ENCODE results near the gene ZC2HC1C.

ZC2HC1C gene

DNA sequence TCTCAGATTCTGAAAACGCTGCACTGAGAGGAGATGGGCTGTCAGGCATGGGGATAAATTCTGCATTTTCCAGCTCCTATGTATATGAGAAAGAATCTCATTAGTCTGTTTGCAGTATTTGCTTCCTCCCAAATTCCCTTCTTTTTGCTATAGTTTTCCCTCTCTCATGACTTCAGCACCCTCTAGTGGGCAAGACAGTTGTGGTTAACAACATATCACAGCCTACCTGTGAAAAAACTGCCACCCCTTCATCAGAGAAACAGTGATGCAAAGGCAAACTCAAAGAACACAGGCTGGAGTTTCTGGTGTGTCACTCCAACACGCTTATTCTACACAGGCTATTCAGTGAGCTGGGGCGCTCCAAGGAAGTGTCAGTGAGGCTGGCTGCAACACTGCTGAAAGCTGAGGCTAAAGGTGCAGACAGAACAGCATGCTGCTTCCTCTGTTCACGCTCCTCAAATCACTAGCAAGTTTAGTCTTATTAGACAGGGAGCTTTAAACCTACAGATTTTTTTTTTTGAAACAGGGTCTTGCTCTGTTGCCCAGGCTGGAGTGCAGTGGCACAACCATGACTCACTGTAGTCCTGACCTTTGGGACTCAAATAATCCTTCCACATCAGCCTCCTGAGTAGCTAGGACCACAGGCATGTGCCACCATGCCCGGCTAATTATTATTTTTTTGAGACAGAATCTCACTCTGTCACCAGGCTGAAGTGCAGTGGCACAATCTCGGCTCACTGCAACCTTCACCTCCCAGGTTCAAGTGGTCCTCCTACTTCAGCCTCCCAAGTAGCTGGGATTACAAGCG is 19.3 kb downstream of the ZC2HC1C start:
- peak overlapping the region in 1 of 5 donors; percentile 19 for H3K9ac ChIP-seq (ENCODE audit: low read length in 5 of 5)

DNA sequence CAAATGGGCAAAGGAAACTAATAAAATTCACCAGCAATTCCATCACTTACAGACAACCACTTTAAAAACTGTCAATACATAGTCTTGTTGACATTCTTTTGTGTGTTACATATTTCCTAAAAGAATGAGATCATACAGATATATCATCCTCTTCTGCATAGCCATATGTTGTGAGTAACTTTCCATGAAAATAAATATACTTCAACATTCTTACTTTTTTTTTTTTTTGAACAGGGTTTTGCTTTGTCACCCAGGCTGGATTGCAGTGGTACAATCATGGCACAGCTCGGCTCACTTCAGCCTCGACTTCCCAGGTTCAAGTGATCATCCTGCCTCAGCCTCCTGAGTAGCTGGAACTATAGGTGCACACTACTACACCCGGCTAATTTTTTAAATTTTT is 20.9 kb downstream of the ZC2HC1C start:
- no peaks in the 10 kb centered on the region for H3K4me1 ChIP-seq (ENCODE audit: control insufficient read depth in 5 of 5, insufficient read depth in 5 of 5, low read length in 5 of 5)
- H3K4me3 ChIP-seq (ENCODE audit: low read depth in 1 of 5, low read length in 5 of 5), result no peak overlapping the region
- no peak overlapping the region for H3K27ac ChIP-seq (ENCODE audit: low read depth, low read length)
- H3K36me3 ChIP-seq (ENCODE audit: control insufficient read depth in 5 of 5, insufficient read depth in 5 of 5, low read length in 5 of 5), result peaks cover 31 to 77% (median 66%) of the 10 kb centered on the region in 5 donors
- H3K9me3 ChIP-seq (ENCODE audit: control insufficient read depth in 5 of 5, low read length in 5 of 5), result no peaks in the 10 kb centered on the region
- no peaks in the 10 kb centered on the region for H3K27me3 ChIP-seq (ENCODE audit: control insufficient read depth in 5 of 5, insufficient read depth in 4 of 5, low read length in 5 of 5)
- H3K9ac ChIP-seq (ENCODE audit: low read length in 5 of 5), result no peak overlapping the region

More for the DNA sequence above, 19.3 kb downstream of the ZC2HC1C start:
- no peaks in the 10 kb centered on the region for H3K4me1 ChIP-seq (ENCODE audit: control insufficient read depth in 5 of 5, insufficient read depth in 5 of 5, low read length in 5 of 5)
- H3K9me3 ChIP-seq (ENCODE audit: control insufficient read depth in 5 of 5, low read length in 5 of 5), result no peaks in the 10 kb centered on the region
- H3K4me3 ChIP-seq (ENCODE audit: low read depth in 1 of 5, low read length in 5 of 5), result no peak overlapping the region
- no peak overlapping the region for H3K27ac ChIP-seq (ENCODE audit: low read depth, low read length)
- no peaks in the 10 kb centered on the region for H3K27me3 ChIP-seq (ENCODE audit: control insufficient read depth in 5 of 5, insufficient read depth in 4 of 5, low read length in 5 of 5)
- H3K36me3 ChIP-seq (ENCODE audit: control insufficient read depth in 5 of 5, insufficient read depth in 5 of 5, low read length in 5 of 5), result peaks cover 26 to 77% (median 67%) of the 10 kb centered on the region in 5 donors

DNA sequence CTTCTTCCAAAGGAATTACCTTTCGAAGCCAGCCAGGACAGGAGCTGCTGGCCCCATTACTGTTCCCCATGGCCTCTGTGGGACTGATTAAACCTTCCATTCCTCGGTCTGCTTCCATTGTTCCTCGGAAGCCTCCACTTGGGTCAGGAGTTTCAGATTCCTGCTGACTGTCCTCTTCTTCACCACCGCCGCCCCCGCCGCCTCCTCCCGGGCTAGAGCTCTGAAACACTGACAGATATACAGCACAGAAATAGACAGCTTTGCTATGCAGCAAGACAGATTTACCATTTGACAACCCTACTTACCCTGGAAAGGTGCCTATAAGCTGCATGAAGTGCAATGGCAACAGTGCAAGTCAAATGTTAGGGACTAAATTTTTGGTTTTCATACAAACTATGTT is 21.8 kb downstream of the ZC2HC1C start:
- H3K36me3 ChIP-seq (ENCODE audit: control insufficient read depth in 5 of 5, insufficient read depth in 5 of 5, low read length in 5 of 5), result peaks cover 31 to 77% (median 65%) of the 10 kb centered on the region in 5 donors
- H3K27ac ChIP-seq (ENCODE audit: low read depth, low read length), result no peak overlapping the region
- H3K4me3 ChIP-seq (ENCODE audit: low read depth in 1 of 5, low read length in 5 of 5), result no peak overlapping the region
- no peaks in the 10 kb centered on the region for H3K4me1 ChIP-seq (ENCODE audit: control insufficient read depth in 5 of 5, insufficient read depth in 5 of 5, low read length in 5 of 5)
- no peaks in the 10 kb centered on the region for H3K9me3 ChIP-seq (ENCODE audit: control insufficient read depth in 5 of 5, low read length in 5 of 5)
- H3K27me3 ChIP-seq (ENCODE audit: control insufficient read depth in 5 of 5, insufficient read depth in 4 of 5, low read length in 5 of 5), result no peaks in the 10 kb centered on the region
- no peak overlapping the region for H3K9ac ChIP-seq (ENCODE audit: low read length in 5 of 5)

DNA sequence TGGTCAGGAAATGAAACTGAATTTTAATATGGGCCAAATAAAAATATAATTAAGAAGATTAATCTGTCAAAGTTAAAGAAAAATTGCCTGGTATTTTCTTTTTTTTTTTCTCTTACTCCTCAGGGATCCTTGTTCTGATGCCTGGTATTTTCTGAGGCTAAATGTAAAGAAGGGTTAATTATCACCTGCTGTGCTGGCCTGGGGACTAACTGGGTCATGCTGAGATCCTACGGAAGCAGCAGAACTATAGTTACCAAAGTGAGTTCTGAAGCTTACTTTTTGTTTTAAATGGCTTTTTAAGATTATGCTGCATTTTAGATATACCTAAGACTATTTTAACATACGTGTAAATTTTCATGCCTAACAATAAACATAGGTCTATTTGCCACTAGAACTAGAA is 23.3 kb downstream of the ZC2HC1C start:
- Histone ChIP-seq H3K36me3 (ENCODE audit: control insufficient read depth in 5 of 5, insufficient read depth in 5 of 5, low read length in 5 of 5) (peaks cover 34 to 77% (median 66%) of the 10 kb centered on the region in 5 donors), H3K9me3 (ENCODE audit: control insufficient read depth in 5 of 5, low read length in 5 of 5) (no peaks in the 10 kb centered on the region), H3K9ac (ENCODE audit: low read length in 5 of 5) (no peak overlapping the region), H3K4me1 (ENCODE audit: control insufficient read depth in 5 of 5, insufficient read depth in 5 of 5, low read length in 5 of 5) (no peaks in the 10 kb centered on the region), H3K4me3 (ENCODE audit: low read depth in 1 of 5, low read length in 5 of 5) (no peak overlapping the region), H3K27me3 (ENCODE audit: control insufficient read depth in 5 of 5, insufficient read depth in 4 of 5, low read length in 5 of 5) (no peaks in the 10 kb centered on the region), H3K27ac (ENCODE audit: low read depth, low read length) (no peak overlapping the region)

DNA sequence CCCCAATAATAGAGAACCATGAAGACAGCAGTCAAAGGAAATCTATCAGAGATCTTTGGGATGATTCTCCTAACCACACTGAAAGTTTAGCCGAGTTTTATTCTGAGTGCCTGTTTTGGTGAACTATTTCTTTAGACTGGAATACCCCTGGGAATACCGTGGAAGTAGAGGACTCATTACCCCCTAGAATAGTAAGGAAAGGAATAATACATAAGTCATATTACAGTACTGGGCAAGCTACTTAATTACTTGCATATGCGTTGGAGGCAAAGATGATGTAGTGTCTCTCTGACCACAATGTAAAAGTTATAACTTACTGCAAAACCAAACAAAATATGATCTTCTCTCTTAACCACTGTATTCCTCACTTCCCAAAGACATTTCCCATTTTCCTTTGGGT is 25.5 kb downstream of the ZC2HC1C start:
- H3K4me3 ChIP-seq (ENCODE audit: low read depth in 1 of 5, low read length in 5 of 5), result no peak overlapping the region
- no peak overlapping the region for H3K27ac ChIP-seq (ENCODE audit: low read depth, low read length)
- peaks cover 38 to 85% (median 75%) of the 10 kb centered on the region in 5 donors for H3K36me3 ChIP-seq (ENCODE audit: control insufficient read depth in 5 of 5, insufficient read depth in 5 of 5, low read length in 5 of 5)
- no peaks in the 10 kb centered on the region for H3K9me3 ChIP-seq (ENCODE audit: control insufficient read depth in 5 of 5, low read length in 5 of 5)
- H3K9ac ChIP-seq (ENCODE audit: low read length in 5 of 5), result no peak overlapping the region
- H3K27me3 ChIP-seq (ENCODE audit: control insufficient read depth in 5 of 5, insufficient read depth in 4 of 5, low read length in 5 of 5), result no peaks in the 10 kb centered on the region
- no peaks in the 10 kb centered on the region for H3K4me1 ChIP-seq (ENCODE audit: control insufficient read depth in 5 of 5, insufficient read depth in 5 of 5, low read length in 5 of 5)

DNA sequence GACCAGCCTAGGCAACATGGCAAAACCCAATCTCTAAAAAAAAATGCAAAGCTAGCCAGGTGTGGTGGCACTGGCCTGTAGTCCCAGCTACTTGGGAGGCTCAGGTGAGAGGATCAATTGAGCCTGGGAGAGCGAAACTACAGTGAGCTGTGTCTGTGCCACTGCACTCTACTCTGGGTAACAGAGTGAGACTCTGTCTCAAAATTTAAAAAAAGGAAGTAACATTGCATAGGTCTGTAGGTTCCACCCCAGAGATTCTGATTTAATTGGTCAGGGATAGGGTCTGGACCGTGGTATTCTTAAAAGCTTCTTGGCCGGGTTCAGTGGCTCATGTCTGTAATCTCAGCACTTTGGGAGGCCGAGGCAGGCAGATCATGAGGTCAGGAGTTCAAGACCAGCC is 26.2 kb downstream of the ZC2HC1C start:
- Histone ChIP-seq H3K27me3 (ENCODE audit: control insufficient read depth in 5 of 5, insufficient read depth in 4 of 5, low read length in 5 of 5) (no peaks in the 10 kb centered on the region), H3K36me3 (ENCODE audit: control insufficient read depth in 5 of 5, insufficient read depth in 5 of 5, low read length in 5 of 5) (peaks cover 41 to 87% (median 78%) of the 10 kb centered on the region in 5 donors), H3K4me1 (ENCODE audit: control insufficient read depth in 5 of 5, insufficient read depth in 5 of 5, low read length in 5 of 5) (no peaks in the 10 kb centered on the region)

DNA sequence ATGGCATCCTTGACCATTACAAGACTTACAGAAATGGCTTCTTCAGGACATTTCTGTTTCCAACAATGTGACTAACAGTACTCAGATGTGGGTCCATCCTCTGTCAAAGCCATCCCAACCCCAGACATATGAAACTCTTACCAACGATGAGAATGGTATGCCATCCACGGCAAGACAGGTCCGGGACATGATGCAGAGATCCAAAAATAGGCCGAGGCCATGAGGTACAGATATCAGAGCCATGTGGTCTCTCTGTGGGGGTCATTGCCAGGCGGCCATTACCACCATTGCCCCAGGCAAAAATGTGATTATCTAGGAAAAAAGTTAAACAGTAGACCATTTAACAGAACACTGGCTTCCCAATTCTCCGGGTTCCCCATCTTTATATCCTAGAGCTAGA is 27.5 kb downstream of the ZC2HC1C start:
- Histone ChIP-seq H3K4me1 (ENCODE audit: control insufficient read depth in 5 of 5, insufficient read depth in 5 of 5, low read length in 5 of 5) (no peaks in the 10 kb centered on the region), H3K4me3 (ENCODE audit: low read depth in 1 of 5, low read length in 5 of 5) (no peak overlapping the region), H3K9ac (ENCODE audit: low read length in 5 of 5) (no peak overlapping the region), H3K9me3 (ENCODE audit: control insufficient read depth in 5 of 5, low read length in 5 of 5) (no peaks in the 10 kb centered on the region), H3K27me3 (ENCODE audit: control insufficient read depth in 5 of 5, insufficient read depth in 4 of 5, low read length in 5 of 5) (no peaks in the 10 kb centered on the region), H3K27ac (ENCODE audit: low read depth, low read length) (no peak overlapping the region), H3K36me3 (ENCODE audit: control insufficient read depth in 5 of 5, insufficient read depth in 5 of 5, low read length in 5 of 5) (peaks cover 51 to 90% (median 80%) of the 10 kb centered on the region in 5 donors)

More for the DNA sequence above, 26.2 kb downstream of the ZC2HC1C start:
- Histone ChIP-seq H3K27ac (ENCODE audit: low read depth, low read length) (no peak overlapping the region), H3K4me3 (ENCODE audit: low read depth in 1 of 5, low read length in 5 of 5) (no peak overlapping the region), H3K9me3 (ENCODE audit: control insufficient read depth in 5 of 5, low read length in 5 of 5) (no peaks in the 10 kb centered on the region), H3K9ac (ENCODE audit: low read length in 5 of 5) (no peak overlapping the region)

DNA sequence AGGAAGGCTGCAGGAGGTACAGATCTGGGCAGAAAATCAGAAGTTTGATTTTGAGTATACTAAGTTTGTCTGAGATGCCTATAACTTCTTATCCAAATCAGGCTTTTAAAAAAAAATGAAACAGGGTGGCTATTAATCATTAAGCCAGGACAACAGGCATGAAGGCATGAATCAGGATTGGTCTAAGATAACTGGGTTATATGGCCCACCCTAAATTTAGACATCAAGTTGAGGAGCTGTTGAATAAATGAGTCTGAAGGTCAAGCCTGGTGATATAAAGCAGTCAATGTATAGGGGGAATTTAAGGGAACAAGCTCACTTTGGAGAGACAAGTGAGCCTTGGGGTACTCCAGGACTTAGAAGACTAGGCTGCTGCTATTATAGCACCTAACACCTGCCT is 28.8 kb downstream of the ZC2HC1C start:
- Histone ChIP-seq H3K4me1 (ENCODE audit: control insufficient read depth in 5 of 5, insufficient read depth in 5 of 5, low read length in 5 of 5) (no peaks in the 10 kb centered on the region), H3K9ac (ENCODE audit: low read length in 5 of 5) (no peak overlapping the region), H3K27ac (ENCODE audit: low read depth, low read length) (no peak overlapping the region), H3K36me3 (ENCODE audit: control insufficient read depth in 5 of 5, insufficient read depth in 5 of 5, low read length in 5 of 5) (peaks cover 49 to 86% (median 78%) of the 10 kb centered on the region in 5 donors), H3K27me3 (ENCODE audit: control insufficient read depth in 5 of 5, insufficient read depth in 4 of 5, low read length in 5 of 5) (no peaks in the 10 kb centered on the region), H3K4me3 (ENCODE audit: low read depth in 1 of 5, low read length in 5 of 5) (no peak overlapping the region), H3K9me3 (ENCODE audit: control insufficient read depth in 5 of 5, low read length in 5 of 5) (no peaks in the 10 kb centered on the region)

DNA sequence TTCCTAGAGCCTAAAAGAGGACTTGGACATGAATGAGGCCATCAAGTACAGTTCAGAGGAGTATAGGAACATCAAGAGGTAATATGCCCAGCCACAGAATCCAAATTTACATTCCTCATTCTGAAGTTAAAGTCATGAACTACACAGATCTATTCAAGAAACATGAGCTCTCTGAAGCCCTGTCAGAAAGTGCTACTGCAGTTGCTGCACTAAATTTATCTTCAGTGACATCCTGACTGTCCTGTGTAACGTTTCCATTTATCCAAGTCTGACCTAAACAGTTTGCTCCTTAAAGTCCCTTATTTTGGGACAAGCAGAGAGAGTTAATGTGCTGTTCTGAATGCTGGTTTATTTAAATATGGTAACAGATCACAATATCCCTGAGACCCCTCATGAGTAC is 29.2 kb downstream of the ZC2HC1C start:
- no peak overlapping the region for H3K4me3 ChIP-seq (ENCODE audit: low read depth in 1 of 5, low read length in 5 of 5)
- no peaks in the 10 kb centered on the region for H3K9me3 ChIP-seq (ENCODE audit: control insufficient read depth in 5 of 5, low read length in 5 of 5)
- H3K4me1 ChIP-seq (ENCODE audit: control insufficient read depth in 5 of 5, insufficient read depth in 5 of 5, low read length in 5 of 5), result no peaks in the 10 kb centered on the region
- H3K36me3 ChIP-seq (ENCODE audit: control insufficient read depth in 5 of 5, insufficient read depth in 5 of 5, low read length in 5 of 5), result peaks cover 52 to 89% (median 81%) of the 10 kb centered on the region in 5 donors
- no peak overlapping the region for H3K27ac ChIP-seq (ENCODE audit: low read depth, low read length)
- no peaks in the 10 kb centered on the region for H3K27me3 ChIP-seq (ENCODE audit: control insufficient read depth in 5 of 5, insufficient read depth in 4 of 5, low read length in 5 of 5)
- H3K9ac ChIP-seq (ENCODE audit: low read length in 5 of 5), result no peak overlapping the region

DNA sequence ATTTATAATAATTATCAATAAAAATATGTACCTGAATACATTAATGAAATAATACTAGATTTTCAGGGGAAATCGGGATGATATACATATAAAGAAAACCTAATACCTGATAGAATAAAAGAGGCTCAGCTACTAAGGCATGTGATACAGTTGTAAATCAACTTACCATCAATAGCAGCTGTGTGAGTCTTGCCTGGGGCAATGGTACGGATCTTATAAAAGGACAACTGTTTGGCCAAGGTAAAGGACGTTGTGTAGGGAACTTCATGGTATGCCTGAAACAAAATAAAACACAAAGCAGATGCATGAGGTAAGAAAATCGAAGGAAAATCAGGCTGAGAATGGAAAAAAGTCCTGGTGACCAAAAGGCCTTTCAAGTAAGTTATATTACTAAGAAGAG is 32.0 kb downstream of the ZC2HC1C start:
- H3K9me3 ChIP-seq (ENCODE audit: control insufficient read depth in 5 of 5, low read length in 5 of 5), result no peaks in the 10 kb centered on the region
- H3K27ac ChIP-seq (ENCODE audit: low read depth, low read length), result no peak overlapping the region
- H3K4me1 ChIP-seq (ENCODE audit: control insufficient read depth in 5 of 5, insufficient read depth in 5 of 5, low read length in 5 of 5), result no peaks in the 10 kb centered on the region
- H3K4me3 ChIP-seq (ENCODE audit: low read depth in 1 of 5, low read length in 5 of 5), result no peak overlapping the region
- no peaks in the 10 kb centered on the region for H3K27me3 ChIP-seq (ENCODE audit: control insufficient read depth in 5 of 5, insufficient read depth in 4 of 5, low read length in 5 of 5)
- peaks cover 51 to 89% (median 80%) of the 10 kb centered on the region in 5 donors for H3K36me3 ChIP-seq (ENCODE audit: control insufficient read depth in 5 of 5, insufficient read depth in 5 of 5, low read length in 5 of 5)
- no peak overlapping the region for H3K9ac ChIP-seq (ENCODE audit: low read length in 5 of 5)

Data from subcutaneous abdominal adipose tissue (tissue), 5 donors.